K562 (cell line): Measurements from ENCODE around the gene SLC35G1. TPM values are rescaled to one million over a fixed set of nuclear protein-coding genes. Genes with fewer than 3 reads are reported as not detected.

Experiments used
- ATAC-seq: fragments of 200-7000 bp; cut with Tn5 transposase; 3 replicates; pipeline ENCODE4 v1.9.1; 2020; ENCODE audit warnings: moderate library complexity
- BruUV-seq: library from RNA; stranded (reverse); fragments of 400-500 nt; replicated peaks from 2 replicates; lab custom pipeline; 2021; lab: Mats Ljungman, UMichigan
- CTCF ChIA-PET: fragments of 300-600 bp; formaldehyde crosslinking; extraction: SDS; loops from one replicate; lab custom pipeline; 2021; ENCODE audit warnings: low intra/inter-chr PET ratio; lab: Yijun Ruan, JAX
- POLR2A ChIA-PET: fragments of 300-600, 350-650 bp; sonication (Branson Sonifier 250); formaldehyde crosslinking; extraction: SDS; loops from one replicate; lab custom pipeline; 2021; ENCODE audit warnings: antibody characterized with exemption, inconsistent platforms; lab: Yijun Ruan, JAX
- DNase-seq, 4 experiments: peaks; one replicate each; pipeline versions ENCODE4 v3.0.0 to v3.0.0-alpha.2; 2011 to 2018; ENCODE audit warnings: low spot score in 3 of 4, mixed read lengths in 3 of 4; ENCODE audit errors: extremely low read depth in 1 of 4
- FAIRE-seq: peaks from 2 replicates; lab custom pipeline; 2011; peaks lifted over from hg19 to GRCh38; lab: Jason Lieb, UNC
- H2AFZ ChIP-seq: 2 replicates; pipeline ENCODE4 v1.6.0; 2011; ENCODE audit warnings: low read depth, low read length, control low read depth, inconsistent platforms
- H3K27ac ChIP-seq: fragments of 200-600 bp; 3 replicates; pipeline ENCODE4 v1.8.0; 2011; ENCODE audit warnings: low read depth, mild to moderate bottlenecking, control low read depth, inconsistent platforms, low read length, moderate library complexity, mixed read lengths; ENCODE audit errors: extremely low read depth
- H3K27me3 ChIP-seq, 2 experiments: fragments of 300-600 bp in 1 of 2; 2 replicates in 1 of 2; 3 replicates in 1 of 2; pipeline versions ENCODE4 v1.6.0 to v1.8.0; 2011; ENCODE audit warnings: inconsistent platforms in 2 of 2, low read length in 2 of 2, mild to moderate bottlenecking in 1 of 2, mixed read lengths in 1 of 2, moderate library complexity in 1 of 2; ENCODE audit not compliant: control insufficient read depth in 2 of 2, insufficient read depth in 2 of 2
- H3K36me3 ChIP-seq: fragments of 300-600 bp; 3 replicates; pipeline ENCODE4 v1.8.0; 2011; ENCODE audit warnings: mild to moderate bottlenecking, low read length, inconsistent platforms; ENCODE audit not compliant: control insufficient read depth, insufficient read depth
- H3K4me1 ChIP-seq, 2 experiments: fragments of 200-600 bp in 1 of 2; replicated peaks in 1 of 2; 2 replicates in 1 of 2; 3 replicates in 1 of 2; pipeline versions ENCODE4 v1.5.1 to v1.8.0; 2011; ENCODE audit warnings: inconsistent platforms in 2 of 2, low read length in 2 of 2, mild to moderate bottlenecking in 1 of 2, mixed read lengths in 1 of 2, moderate library complexity in 1 of 2; ENCODE audit not compliant: control insufficient read depth in 2 of 2, insufficient read depth in 2 of 2
- H3K4me2 ChIP-seq: 2 replicates; pipeline ENCODE4 v1.6.1; 2011; ENCODE audit warnings: low read length, control low read depth, inconsistent platforms, mixed read lengths; ENCODE audit not compliant: insufficient read depth
- H3K4me3 ChIP-seq: fragments of 200-600 bp; sonication (generic), shearing (Covaris generic); 2 replicates; pipeline ENCODE4 v1.5.1; 2016; ENCODE audit warnings: control low read depth, inconsistent platforms
- H3K79me2 ChIP-seq: fragments of 200-600 bp; 3 replicates; pipeline ENCODE4 v1.8.0; 2011; ENCODE audit warnings: low read length, inconsistent platforms; ENCODE audit not compliant: control insufficient read depth, insufficient read depth
- H3K9ac ChIP-seq, 2 experiments: 2 replicates each; pipeline versions ENCODE4 v1.6.0 to v1.6.1; 2011; ENCODE audit warnings: low read depth in 2 of 2, low read length in 2 of 2, control low read depth in 1 of 2, inconsistent platforms in 1 of 2, mild to moderate bottlenecking in 1 of 2, mixed read lengths in 1 of 2; ENCODE audit not compliant: insufficient read depth in 1 of 2
- H3K9me1 ChIP-seq: one replicate; pipeline ENCODE4 v1.6.0; 2011; ENCODE audit warnings: inconsistent platforms, mild to moderate bottlenecking, low read length, moderate library complexity; ENCODE audit not compliant: control insufficient read depth, insufficient read depth
- H3K9me3 ChIP-seq: replicated peaks from 2 replicates; pipeline ENCODE4 v1.5.1; 2011; ENCODE audit warnings: low read depth, low read length, inconsistent platforms; ENCODE audit not compliant: control insufficient read depth, insufficient read depth
- H4K20me1 ChIP-seq: replicated peaks from 2 replicates; pipeline ENCODE4 v1.6.1; 2011; ENCODE audit warnings: low read length, inconsistent platforms, mixed read lengths; ENCODE audit not compliant: control insufficient read depth, insufficient read depth
- CBX2 ChIP-seq: fragments of 200-600 bp; sonication (generic); IDR thresholded peaks from one replicate; pipeline ENCODE4 v1.6.1; 2012; ENCODE audit warnings: mild to moderate bottlenecking, low read length, inconsistent platforms; ENCODE audit not compliant: insufficient read depth, poor library complexity, severe bottlenecking
- NR2C2 ChIP-seq, 2 experiments: fragments of 200-800 bp in 1 of 2; sonication (Bioruptor generic) in 1 of 2; sonication (generic) in 1 of 2; formaldehyde crosslinking in 1 of 2; IDR thresholded peaks; 2 replicates each; pipeline versions ENCODE4 v1.6.1 to v1.8.0; 2016 to 2022; ENCODE audit warnings: mild to moderate bottlenecking in 1 of 2, missing compliant biosample characterization in 1 of 2, missing genetic modification characterization in 1 of 2, missing genetic modification reagents in 1 of 2
- PCBP2 ChIP-seq: fragments of 200-400 bp; formaldehyde crosslinking; IDR thresholded peaks from 2 replicates; pipeline ENCODE4 v1.6.1; 2018; ENCODE audit warnings: low read length, low read depth, mild to moderate bottlenecking, moderate library complexity; ENCODE audit not compliant: poor library complexity, severe bottlenecking
- RBM34 ChIP-seq: fragments of 200-400 bp; formaldehyde crosslinking; IDR thresholded peaks from 2 replicates; pipeline ENCODE4 v1.6.1; 2018; ENCODE audit warnings: low read length, borderline replicate concordance; ENCODE audit not compliant: insufficient read depth
- SIN3A ChIP-seq, 2 experiments: fragments of 150-350 bp in 1 of 2; IDR thresholded peaks; 2 replicates each; pipeline ENCODE4 v1.6.1; 2011 to 2016; ENCODE audit warnings: borderline replicate concordance in 2 of 2, low read depth in 2 of 2, low read length in 2 of 2, mild to moderate bottlenecking in 2 of 2, moderate library complexity in 2 of 2; ENCODE audit not compliant: control insufficient read depth in 1 of 2
- WHSC1 ChIP-seq: IDR thresholded peaks from one replicate; pipeline ENCODE4 v1.6.1; 2012; ENCODE audit warnings: low read length, control low read depth, inconsistent platforms
- ZNF282 ChIP-seq: sonication (generic); formaldehyde crosslinking; IDR thresholded peaks from 2 replicates; pipeline ENCODE4 v1.8.1; 2023; ENCODE audit warnings: missing genetic modification reagents
- ZNF445 ChIP-seq: fragments of 250-450 bp; sonication (Bioruptor Pico); IDR thresholded peaks from 2 replicates; pipeline ENCODE4 v1.4.0; 2020; ENCODE audit warnings: low read depth, mild to moderate bottlenecking, moderate library complexity
- WGBS: fragments of 100-300 bp; shearing (Covaris generic); methylation state at CpG from one replicate; pipeline ENCODE4 v1.1.6; 2016; ENCODE audit warnings: low coverage, mixed read lengths; ENCODE audit not compliant: insufficient coverage; ENCODE audit errors: missing lambda C conversion rate; 5-methylcytosine and 5-hydroxymethylcytosine counted together
- in situ Hi-C: fragments of 300-500 bp; cut with MboI; formaldehyde crosslinking; loops from 4 replicates; pipeline ENCODE4 v1.15.0; 2018; ENCODE audit warnings: inconsistent platforms, mixed read lengths
- intact Hi-C: fragments of 100-400 bp; cut with micrococcal nuclease; formaldehyde crosslinking; loops from 2 replicates; pipeline ENCODE4 v1.14.2; 2022
- polyA plus RNA-seq, 8 experiments: library from polyadenylated mRNA; depleted of rRNA in 4 of 8; stranded (reverse) in 5 of 8; unstranded in 3 of 8; fragments of >200 nt; fragmentation: Nextera tagmentation in 2 of 8; fragmentation: Illumina TruSeq in 1 of 8; extraction: Ambion mirVana in 2 of 8; extraction: Trizol in 1 of 8; gene quantifications; 2 replicates each; pipeline versions ENCODE4 v1.2.1 to v1.2.3, GENCODE V29; 2011 to 2014; ENCODE audit warnings: inconsistent platforms in 1 of 8, missing spikeins in 1 of 8
- total RNA-seq, 7 experiments: library from RNA; depleted of rRNA in 6 of 7; stranded (reverse); fragments of >200 nt in 6 of 7; fragmentation: Illumina TruSeq in 2 of 7; extraction: Trizol in 2 of 7; gene quantifications; 2 replicates each; pipeline versions ENCODE4 v1.2.1 to v1.2.3, GENCODE V29; 2011 to 2021; ENCODE audit warnings: low replicate concordance in 1 of 7
- TF ChIP-seq, protein P1 (sequence below): fragments of 150-350 bp; IDR thresholded peaks from 2 replicates; pipeline ENCODE4 v1.6.1; 2014; ENCODE audit warnings: low read depth, mild to moderate bottlenecking, low read length, borderline replicate concordance

Gene SLC35G1
- total and polyA plus RNA-seq, 9 of the 15 experiments (the other 6 are each of a cell fraction or from before 2014, with no cell fraction given): 0.76 to 8.5 (median 4.9) TPM

DNA sequence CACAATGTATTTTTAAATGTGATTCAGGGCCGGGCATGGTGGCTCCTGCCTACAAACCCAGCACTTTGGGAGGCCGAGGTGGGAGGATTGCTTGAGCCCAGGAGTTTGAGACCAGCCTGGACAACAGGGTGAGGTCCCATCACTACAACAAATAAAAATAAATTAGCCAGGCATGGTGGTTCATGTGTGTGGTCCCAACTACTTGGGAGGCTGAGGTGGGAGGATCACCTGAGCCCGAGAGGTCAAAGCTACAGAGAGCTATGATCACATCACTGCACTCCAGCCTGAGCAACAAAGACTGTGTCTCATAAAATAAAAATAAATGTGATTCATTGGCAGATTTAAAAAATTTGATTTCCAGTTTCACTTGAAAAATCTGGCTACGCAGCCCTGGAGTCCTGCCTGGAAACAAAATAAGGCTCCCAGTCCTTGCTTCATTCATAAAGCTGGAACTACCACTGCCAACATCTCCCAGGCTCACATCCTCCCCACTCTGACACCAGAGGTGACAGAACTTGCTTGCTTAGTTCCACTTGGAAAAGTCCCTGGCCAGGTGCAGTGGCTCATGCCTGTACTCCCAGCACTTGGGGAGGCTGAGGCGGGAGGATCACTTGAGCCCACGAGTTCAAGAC is 27.9 kb upstream of the SLC35G1 start:
- CTCF ChIA-PET: no interaction called here
- Histone ChIP-seq H3K27ac (no peak overlapping the region), H3K79me2 (no peaks in the 10 kb centered on the region), H2AFZ (no peak overlapping the region), H3K9me1 (no peaks in the 10 kb centered on the region), H3K9me3 (no peaks in the 10 kb centered on the region)
- POLR2A ChIA-PET: no interaction called here
- TF ChIP-seq WHSC1 (no peak), RBM34 (no peak)
- TF ChIP-seq, all 486 proteins: peak for 0
- ATAC-seq: no peak
- BruUV-seq: no TSS peak
- H3K9ac ChIP-seq: no peak overlapping the region
- WGBS: 8% methylated on average over 4 of the region's 6 CpGs
- H3K4me1 ChIP-seq: no peaks in the 10 kb centered on the region
- DNase-seq: no peak
- no peak overlapping the region for H3K4me3 ChIP-seq
- no peaks in the 10 kb centered on the region for H3K36me3 ChIP-seq
- H3K4me2 ChIP-seq: no peak overlapping the region
- no peak for FAIRE-seq
- peaks cover 2 to 4% of the 10 kb centered on the region in 2 experiments; a peak in 4 of 5 replicates for H3K27me3 ChIP-seq
- intact Hi-C loops (no loop called here), in situ Hi-C loops (no loop called here)
- H4K20me1 ChIP-seq: no peaks in the 10 kb centered on the region

DNA sequence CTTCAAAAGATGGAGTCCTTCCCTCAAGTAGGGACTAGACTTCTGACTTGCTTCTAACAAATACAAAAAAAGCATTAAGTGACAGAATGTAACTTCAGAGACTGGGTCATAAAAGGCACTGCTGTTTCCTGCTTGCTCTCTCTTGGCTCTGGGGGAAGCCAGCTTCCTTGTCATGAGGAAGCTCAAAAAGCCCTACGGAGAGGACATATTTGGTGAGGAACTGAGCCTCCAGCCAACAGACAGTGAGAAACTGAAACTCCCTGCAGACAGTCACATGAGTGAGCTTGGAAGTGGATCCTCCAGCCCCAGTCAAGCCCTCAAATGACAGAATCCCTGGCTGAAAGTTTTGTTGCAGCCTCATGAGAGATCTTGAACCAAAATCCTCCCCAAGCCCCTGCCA is 26.3 kb upstream of the SLC35G1 start:
- Histone ChIP-seq H3K79me2 (no peaks in the 10 kb centered on the region), H3K9me3 (no peaks in the 10 kb centered on the region), H3K4me2 (no peak overlapping the region), H3K4me3 (no peak overlapping the region), H3K9me1 (no peaks in the 10 kb centered on the region), H4K20me1 (no peaks in the 10 kb centered on the region), H3K4me1 (peaks cover 0 to 3% of the 10 kb centered on the region in 2 experiments; a peak in 2 of 5 replicates), H3K27ac (no peak overlapping the region), H3K27me3 (peaks cover 2 to 4% of the 10 kb centered on the region in 2 experiments; a peak in 4 of 5 replicates), H3K36me3 (no peaks in the 10 kb centered on the region), H3K9ac (no peak overlapping the region), H2AFZ (no peak overlapping the region)
- intact Hi-C loops (no loop called here), in situ Hi-C loops (no loop called here)
- ATAC-seq (no peak), DNase-seq (no peak), FAIRE-seq (no peak)
- CTCF ChIA-PET: no interaction called here
- BruUV-seq: no TSS peak
- POLR2A ChIA-PET: no interaction called here
- 0% methylated on average over 1 of the region's 1 CpG for WGBS
- TF ChIP-seq CBX2: no peak
- no peak for TF ChIP-seq ZNF445
- TF ChIP-seq, protein P1, sequence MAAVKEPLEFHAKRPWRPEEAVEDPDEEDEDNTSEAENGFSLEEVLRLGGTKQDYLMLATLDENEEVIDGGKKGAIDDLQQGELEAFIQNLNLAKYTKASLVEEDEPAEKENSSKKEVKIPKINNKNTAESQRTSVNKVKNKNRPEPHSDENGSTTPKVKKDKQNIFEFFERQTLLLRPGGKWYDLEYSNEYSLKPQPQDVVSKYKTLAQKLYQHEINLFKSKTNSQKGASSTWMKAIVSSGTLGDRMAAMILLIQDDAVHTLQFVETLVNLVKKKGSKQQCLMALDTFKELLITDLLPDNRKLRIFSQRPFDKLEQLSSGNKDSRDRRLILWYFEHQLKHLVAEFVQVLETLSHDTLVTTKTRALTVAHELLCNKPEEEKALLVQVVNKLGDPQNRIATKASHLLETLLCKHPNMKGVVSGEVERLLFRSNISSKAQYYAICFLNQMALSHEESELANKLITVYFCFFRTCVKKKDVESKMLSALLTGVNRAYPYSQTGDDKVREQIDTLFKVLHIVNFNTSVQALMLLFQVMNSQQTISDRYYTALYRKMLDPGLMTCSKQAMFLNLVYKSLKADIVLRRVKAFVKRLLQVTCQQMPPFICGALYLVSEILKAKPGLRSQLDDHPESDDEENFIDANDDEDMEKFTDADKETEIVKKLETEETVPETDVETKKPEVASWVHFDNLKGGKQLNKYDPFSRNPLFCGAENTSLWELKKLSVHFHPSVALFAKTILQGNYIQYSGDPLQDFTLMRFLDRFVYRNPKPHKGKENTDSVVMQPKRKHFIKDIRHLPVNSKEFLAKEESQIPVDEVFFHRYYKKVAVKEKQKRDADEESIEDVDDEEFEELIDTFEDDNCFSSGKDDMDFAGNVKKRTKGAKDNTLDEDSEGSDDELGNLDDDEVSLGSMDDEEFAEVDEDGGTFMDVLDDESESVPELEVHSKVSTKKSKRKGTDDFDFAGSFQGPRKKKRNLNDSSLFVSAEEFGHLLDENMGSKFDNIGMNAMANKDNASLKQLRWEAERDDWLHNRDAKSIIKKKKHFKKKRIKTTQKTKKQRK: no peak
- TF ChIP-seq PCBP2: no peak
- TF ChIP-seq SIN3A (IDR thresholded peaks at IDR 0.05; ENCODE audit: borderline replicate concordance in 2 of 2, control insufficient read depth in 1 of 2, low read depth in 2 of 2, low read length in 2 of 2): no peak
- TF ChIP-seq NR2C2 (CRISPR knock-in tag; IDR thresholded peaks at IDR 0.05): no peak
- TF ChIP-seq NR2C2 (tag; IDR thresholded peaks at IDR 0.05): no peak
- TF ChIP-seq ZNF282 (CRISPR knock-in tag): no peak
